ENCODE results near the gene PARD6A. TPM values are rescaled to one million over a fixed set of nuclear protein-coding genes. Genes with fewer than 3 reads are reported as not detected.

PARD6A gene
- total RNA-seq, 1 donor from 2014 or later, result 18.7 TPM

- Mint-ChIP-seq H3K9me3 (ENCODE audit: unreplicated experiment) (peaks cover 2% of the 10 kb centered on the region), H3K4me1 (ENCODE audit: low read depth, unreplicated experiment) (peaks cover 7% of the 10 kb centered on the region), H3K4me3 (ENCODE audit: unreplicated experiment) (no peak overlapping the region), H3K36me3 (ENCODE audit: unreplicated experiment) (no peaks in the 10 kb centered on the region), H3K27me3 (ENCODE audit: unreplicated experiment) (no peaks in the 10 kb centered on the region), H3K27ac (ENCODE audit: unreplicated experiment) (peak overlapping the region; percentile 39)
- DNase-seq, result no peak
- TF ChIP-seq CTCF (IDR thresholded peaks at IDR 0.05; ENCODE audit: partially characterized antibody, unreplicated experiment), result no peak
Observed at GRCh38 chr16:67710607-67711006, 49.8 kb downstream of the PARD6A start.

Other genes starting within 250 kb of the PARD6A start
- 4.6 TPM for gene ZDHHC1, start 244.5 kb upstream of the PARD6A start, total RNA-seq (ENCODE audit: unreplicated experiment)
- 6.0 TPM for gene HSD11B2, start 229.8 kb upstream of the PARD6A start, total RNA-seq (ENCODE audit: unreplicated experiment)
- 111 TPM for gene ATP6V0D1, start 179.8 kb upstream of the PARD6A start, total RNA-seq (ENCODE audit: unreplicated experiment)
- not detected for gene AGRP, start 177.4 kb upstream of the PARD6A start, total RNA-seq (ENCODE audit: unreplicated experiment)
- gene RIPOR1, start 132.1 kb upstream of the PARD6A start, total RNA-seq (ENCODE audit: unreplicated experiment), result 191 TPM
- 42.8 TPM for gene CTCF, start 98.4 kb upstream of the PARD6A start, total RNA-seq (ENCODE audit: unreplicated experiment)
- 37.1 TPM for gene CARMIL2, start 15.8 kb upstream of the PARD6A start, total RNA-seq (ENCODE audit: unreplicated experiment)
- gene ACD, start 700 bp upstream of the PARD6A start, total RNA-seq (ENCODE audit: unreplicated experiment), result 33.3 TPM
- gene ENKD1, start 5.8 kb downstream of the PARD6A start, total RNA-seq (ENCODE audit: unreplicated experiment), result 19.0 TPM
- gene C16orf86, start 5.9 kb downstream of the PARD6A start, total RNA-seq (ENCODE audit: unreplicated experiment), result 3.4 TPM
- gene GFOD2, start 58.4 kb downstream of the PARD6A start, total RNA-seq (ENCODE audit: unreplicated experiment), result 86.7 TPM
- gene RANBP10, start 145.6 kb downstream of the PARD6A start, total RNA-seq (ENCODE audit: unreplicated experiment), result 32.0 TPM
- 3.4 TPM for gene TSNAXIP1, start 145.9 kb downstream of the PARD6A start, total RNA-seq (ENCODE audit: unreplicated experiment)
- 23.1 TPM for gene THAP11, start 181.4 kb downstream of the PARD6A start, total RNA-seq (ENCODE audit: unreplicated experiment)
- 196 TPM for gene NUTF2, start 186.0 kb downstream of the PARD6A start, total RNA-seq (ENCODE audit: unreplicated experiment)
- gene CENPT, start 186.7 kb downstream of the PARD6A start, total RNA-seq (ENCODE audit: unreplicated experiment), result 153 TPM
- 142 TPM for gene EDC4, start 212.1 kb downstream of the PARD6A start, total RNA-seq (ENCODE audit: unreplicated experiment)
- 1.0 TPM for gene NRN1L, start 223.9 kb downstream of the PARD6A start, total RNA-seq (ENCODE audit: unreplicated experiment)
- 27.9 TPM for gene PSKH1, start 232.3 kb downstream of the PARD6A start, total RNA-seq (ENCODE audit: unreplicated experiment)